GM23338 (cell line): ENCODE measurements around the gene SIL1. TPM values are rescaled to one million over a fixed set of nuclear protein-coding genes. Genes with fewer than 3 reads are reported as not detected.

Experiments used
- ATAC-seq: fragments of 200-7000 bp; cut with Tn5 transposase; 3 replicates; pipeline ENCODE4 v1.9.1; 2020
- DNase-seq: peaks from one replicate; pipeline ENCODE4 v3.0.0-alpha.2; 2015; ENCODE audit warnings: low spot score
- H2AFZ ChIP-seq: fragments of 200-600 bp; sonication (generic); 2 replicates; pipeline ENCODE4 v1.8.0; 2016; ENCODE audit warnings: antibody characterized with exemption, mild to moderate bottlenecking, moderate library complexity
- H3F3A ChIP-seq: fragments of 200-600 bp; sonication (generic); replicated peaks from 2 replicates; pipeline ENCODE4 v1.8.0; 2017; ENCODE audit warnings: antibody characterized with exemption, mixed run types, low read depth
- H3K27ac ChIP-seq: fragments of 200-600 bp; sonication (generic); 2 replicates; pipeline ENCODE4 v1.6.1; 2016; ENCODE audit warnings: low read depth
- H3K27me3 ChIP-seq: fragments of 200-600 bp; sonication (generic); 2 replicates; pipeline ENCODE4 v1.8.0; 2016; ENCODE audit warnings: mild to moderate bottlenecking, mixed run types, moderate library complexity; ENCODE audit not compliant: insufficient read depth
- H3K36me3 ChIP-seq: fragments of 200-600 bp; sonication (generic); 2 replicates; pipeline ENCODE4 v1.8.0; 2016; ENCODE audit warnings: mild to moderate bottlenecking; ENCODE audit not compliant: insufficient read depth
- H3K4me1 ChIP-seq: fragments of 200-600 bp; sonication (generic); 2 replicates; pipeline ENCODE4 v1.8.0; 2016; ENCODE audit warnings: mild to moderate bottlenecking, moderate library complexity; ENCODE audit not compliant: insufficient read depth
- H3K4me2 ChIP-seq: fragments of 200-600 bp; sonication (generic); 2 replicates; pipeline ENCODE4 v1.7.1; 2017; ENCODE audit warnings: mixed run types
- H3K4me3 ChIP-seq: fragments of 200-600 bp; sonication (generic); 2 replicates; pipeline ENCODE4 v1.6.1; 2016; ENCODE audit warnings: mixed run types
- H3K79me2 ChIP-seq: fragments of 200-600 bp; sonication (generic); replicated peaks from 2 replicates; pipeline ENCODE4 v1.8.0; 2017; ENCODE audit warnings: mild to moderate bottlenecking; ENCODE audit not compliant: insufficient read depth
- H3K9me2 ChIP-seq: fragments of 200-600 bp; sonication (generic); 2 replicates; pipeline ENCODE4 v1.8.0; 2017; ENCODE audit not compliant: insufficient read depth
- H4K20me1 ChIP-seq: fragments of 200-600 bp; sonication (generic); replicated peaks from 2 replicates; pipeline ENCODE4 v1.8.0; 2017; ENCODE audit warnings: mild to moderate bottlenecking; ENCODE audit not compliant: insufficient read depth
- H3K27ac Mint-ChIP-seq: 2 replicates; pipeline ENCODE4 v1.8.0; 2020; ENCODE audit warnings: inconsistent platforms, mild to moderate bottlenecking, moderate library complexity, mixed read lengths
- H3K27me3 Mint-ChIP-seq: 3 replicates; pipeline ENCODE4 v1.8.0; 2022; ENCODE audit warnings: low read depth, mild to moderate bottlenecking, moderate library complexity, mixed read lengths, inconsistent platforms; ENCODE audit not compliant: insufficient read depth, poor library complexity
- H3K36me3 Mint-ChIP-seq: 3 replicates; pipeline ENCODE4 v1.8.0; 2021; ENCODE audit warnings: low read depth, mild to moderate bottlenecking, inconsistent platforms, moderate library complexity, mixed read lengths
- H3K4me1 Mint-ChIP-seq: 3 replicates; pipeline ENCODE4 v1.8.0; 2020; ENCODE audit warnings: mild to moderate bottlenecking, inconsistent platforms, mixed read lengths
- H3K4me3 Mint-ChIP-seq: 3 replicates; pipeline ENCODE4 v1.8.0; 2021; ENCODE audit warnings: moderate library complexity, mild to moderate bottlenecking, inconsistent platforms, mixed read lengths
- H3K9me3 Mint-ChIP-seq: 3 replicates; pipeline ENCODE4 v1.8.0; 2020; ENCODE audit warnings: moderate library complexity, mild to moderate bottlenecking, inconsistent platforms, mixed read lengths
- CREB1 ChIP-seq: fragments of 250-450 bp; sonication (Bioruptor Pico); IDR thresholded peaks from 2 replicates; pipeline ENCODE4 v1.5.0; 2020; ENCODE audit warnings: low read depth, mild to moderate bottlenecking, moderate library complexity
- EZH2 ChIP-seq: fragments of 200-600 bp; sonication (generic); IDR thresholded peaks from one replicate; pipeline ENCODE4 v1.8.0; 2017; ENCODE audit warnings: antibody characterized with exemption, mild to moderate bottlenecking, low read depth; ENCODE audit not compliant: unreplicated experiment
- EZH2phosphoT487 ChIP-seq: fragments of 200-600 bp; sonication (generic); IDR thresholded peaks from one replicate; pipeline ENCODE4 v1.8.1; 2018; ENCODE audit warnings: antibody characterized with exemption; ENCODE audit not compliant: unreplicated experiment
- JUNB ChIP-seq: IDR thresholded peaks from one replicate; pipeline ENCODE4 v1.6.1; 2016; ENCODE audit warnings: antibody characterized with exemption; ENCODE audit not compliant: unreplicated experiment
- NANOG ChIP-seq: IDR thresholded peaks from 2 replicates; pipeline ENCODE4 v1.6.1; 2016; ENCODE audit warnings: antibody characterized with exemption, borderline replicate concordance
- POLR2AphosphoS5 ChIP-seq: IDR thresholded peaks from 2 replicates; pipeline ENCODE4 v1.6.1; 2016; ENCODE audit warnings: antibody characterized with exemption, low read depth
- STAT1 ChIP-seq: IDR thresholded peaks from one replicate; pipeline ENCODE4 v1.6.1; 2016; ENCODE audit warnings: antibody characterized with exemption; ENCODE audit not compliant: unreplicated experiment
- ZNF114 ChIP-seq: fragments of 250-450 bp; sonication (Bioruptor Pico); IDR thresholded peaks from 2 replicates; pipeline ENCODE4 v1.5.0; 2020; ENCODE audit warnings: mild to moderate bottlenecking, moderate library complexity
- ZNF331 ChIP-seq: fragments of 250-450 bp; sonication (Bioruptor Pico); IDR thresholded peaks from 2 replicates; pipeline ENCODE4 v1.5.0; 2020; ENCODE audit warnings: low read depth, mild to moderate bottlenecking, moderate library complexity
- polyA plus RNA-seq: library from polyadenylated mRNA; unstranded; fragments of >200 nt; fragmentation: Nextera tagmentation; extraction: Ambion mirVana; gene quantifications from 2 replicates; pipeline ENCODE4 v1.2.1, GENCODE V29; 2016
- total RNA-seq: library from RNA; depleted of rRNA; stranded (reverse); fragments of >200 nt; shearing (Covaris generic); gene quantifications from 2 replicates; pipeline ENCODE4 v1.2.3, GENCODE V29; 2014
- TF ChIP-seq, protein P1 (sequence below): IDR thresholded peaks from 2 replicates; pipeline ENCODE4 v1.6.1; 2016; ENCODE audit warnings: antibody characterized with exemption
- TF ChIP-seq, protein P2 (sequence below): IDR thresholded peaks from one replicate; pipeline ENCODE4 v1.6.1; 2018; ENCODE audit warnings: antibody characterized with exemption; ENCODE audit not compliant: unreplicated experiment
- TF ChIP-seq, protein P3 (sequence below): fragments of 250-450 bp; sonication (Bioruptor Pico); IDR thresholded peaks from 2 replicates; pipeline ENCODE4 v1.5.0; 2020; ENCODE audit warnings: mild to moderate bottlenecking, moderate library complexity
- TF ChIP-seq, protein P4 (sequence below), 2 experiments: fragments of 200-600 bp in 1 of 2; sonication (generic) in 1 of 2; conservative IDR thresholded peaks; 2 replicates each; pipeline versions ENCODE4 v1.5.1 to v1.6.1; 2016 to 2017; ENCODE audit warnings: antibody characterized with exemption in 2 of 2, low read depth in 2 of 2, mild to moderate bottlenecking in 2 of 2, moderate library complexity in 1 of 2

Gene SIL1
- total and polyA plus RNA-seq, 2 experiments from 2014 or later: 5.5 to 5.9 TPM

DNA sequence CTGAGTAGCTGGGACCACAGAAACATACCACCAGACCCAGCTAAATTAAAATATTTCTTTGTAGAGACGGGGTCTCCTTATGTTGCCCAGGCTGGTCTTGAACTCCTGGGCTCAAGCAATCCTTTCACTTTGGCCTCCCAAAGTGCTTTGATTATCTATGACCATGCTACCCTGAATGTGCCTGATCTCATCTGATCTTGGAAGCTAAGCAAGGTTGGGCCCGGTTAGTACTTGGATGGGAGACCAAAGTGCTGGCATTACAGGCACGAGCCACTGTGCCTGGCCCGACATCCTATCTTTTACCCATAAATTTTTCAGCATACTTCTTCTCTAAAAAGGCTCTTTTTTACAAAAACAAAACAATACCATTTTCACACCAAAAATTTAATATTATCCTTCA, 186.0 kb downstream of the SIL1 start:
- Histone ChIP-seq H3K27ac (no peak overlapping the region), H3K9me2 (no peaks in the 10 kb centered on the region), H3K4me2 (no peak overlapping the region), H2AFZ (no peak overlapping the region), H4K20me1 (no peaks in the 10 kb centered on the region), H3K27me3 (no peaks in the 10 kb centered on the region), H3K79me2 (no peaks in the 10 kb centered on the region), H3K36me3 (no peaks in the 10 kb centered on the region), H3F3A (no peaks in the 10 kb centered on the region), H3K4me1 (0 out of 2 replicates have a peak, but pooled peaks cover 3% of the 10 kb centered on the region), H3K4me3 (no peak overlapping the region)
- Mint-ChIP-seq H3K9me3 (peaks cover 6% of the 10 kb centered on the region), H3K4me1 (peaks cover 7% of the 10 kb centered on the region), H3K27me3 (no peaks in the 10 kb centered on the region), H3K4me3 (peak overlapping the region; percentile 84), H3K27ac (no peak overlapping the region), H3K36me3 (peaks cover 4% of the 10 kb centered on the region; the same call in 2 of the 3 replicates)
- TF ChIP-seq POLR2AphosphoS5 (no peak), STAT1 (no peak), CREB1 (CRISPR knock-in tag) (no peak), ZNF114 (CRISPR knock-in tag) (no peak), NANOG (no peak), ZNF331 (no peak), JUNB (no peak), EZH2phosphoT487 (no peak), EZH2 (no peak)
- TF ChIP-seq, protein P1, sequence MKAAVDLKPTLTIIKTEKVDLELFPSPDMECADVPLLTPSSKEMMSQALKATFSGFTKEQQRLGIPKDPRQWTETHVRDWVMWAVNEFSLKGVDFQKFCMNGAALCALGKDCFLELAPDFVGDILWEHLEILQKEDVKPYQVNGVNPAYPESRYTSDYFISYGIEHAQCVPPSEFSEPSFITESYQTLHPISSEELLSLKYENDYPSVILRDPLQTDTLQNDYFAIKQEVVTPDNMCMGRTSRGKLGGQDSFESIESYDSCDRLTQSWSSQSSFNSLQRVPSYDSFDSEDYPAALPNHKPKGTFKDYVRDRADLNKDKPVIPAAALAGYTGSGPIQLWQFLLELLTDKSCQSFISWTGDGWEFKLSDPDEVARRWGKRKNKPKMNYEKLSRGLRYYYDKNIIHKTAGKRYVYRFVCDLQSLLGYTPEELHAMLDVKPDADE: no peak
- TF ChIP-seq, protein P2, sequence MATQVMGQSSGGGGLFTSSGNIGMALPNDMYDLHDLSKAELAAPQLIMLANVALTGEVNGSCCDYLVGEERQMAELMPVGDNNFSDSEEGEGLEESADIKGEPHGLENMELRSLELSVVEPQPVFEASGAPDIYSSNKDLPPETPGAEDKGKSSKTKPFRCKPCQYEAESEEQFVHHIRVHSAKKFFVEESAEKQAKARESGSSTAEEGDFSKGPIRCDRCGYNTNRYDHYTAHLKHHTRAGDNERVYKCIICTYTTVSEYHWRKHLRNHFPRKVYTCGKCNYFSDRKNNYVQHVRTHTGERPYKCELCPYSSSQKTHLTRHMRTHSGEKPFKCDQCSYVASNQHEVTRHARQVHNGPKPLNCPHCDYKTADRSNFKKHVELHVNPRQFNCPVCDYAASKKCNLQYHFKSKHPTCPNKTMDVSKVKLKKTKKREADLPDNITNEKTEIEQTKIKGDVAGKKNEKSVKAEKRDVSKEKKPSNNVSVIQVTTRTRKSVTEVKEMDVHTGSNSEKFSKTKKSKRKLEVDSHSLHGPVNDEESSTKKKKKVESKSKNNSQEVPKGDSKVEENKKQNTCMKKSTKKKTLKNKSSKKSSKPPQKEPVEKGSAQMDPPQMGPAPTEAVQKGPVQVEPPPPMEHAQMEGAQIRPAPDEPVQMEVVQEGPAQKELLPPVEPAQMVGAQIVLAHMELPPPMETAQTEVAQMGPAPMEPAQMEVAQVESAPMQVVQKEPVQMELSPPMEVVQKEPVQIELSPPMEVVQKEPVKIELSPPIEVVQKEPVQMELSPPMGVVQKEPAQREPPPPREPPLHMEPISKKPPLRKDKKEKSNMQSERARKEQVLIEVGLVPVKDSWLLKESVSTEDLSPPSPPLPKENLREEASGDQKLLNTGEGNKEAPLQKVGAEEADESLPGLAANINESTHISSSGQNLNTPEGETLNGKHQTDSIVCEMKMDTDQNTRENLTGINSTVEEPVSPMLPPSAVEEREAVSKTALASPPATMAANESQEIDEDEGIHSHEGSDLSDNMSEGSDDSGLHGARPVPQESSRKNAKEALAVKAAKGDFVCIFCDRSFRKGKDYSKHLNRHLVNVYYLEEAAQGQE: no peak
- TF ChIP-seq, protein P3, sequence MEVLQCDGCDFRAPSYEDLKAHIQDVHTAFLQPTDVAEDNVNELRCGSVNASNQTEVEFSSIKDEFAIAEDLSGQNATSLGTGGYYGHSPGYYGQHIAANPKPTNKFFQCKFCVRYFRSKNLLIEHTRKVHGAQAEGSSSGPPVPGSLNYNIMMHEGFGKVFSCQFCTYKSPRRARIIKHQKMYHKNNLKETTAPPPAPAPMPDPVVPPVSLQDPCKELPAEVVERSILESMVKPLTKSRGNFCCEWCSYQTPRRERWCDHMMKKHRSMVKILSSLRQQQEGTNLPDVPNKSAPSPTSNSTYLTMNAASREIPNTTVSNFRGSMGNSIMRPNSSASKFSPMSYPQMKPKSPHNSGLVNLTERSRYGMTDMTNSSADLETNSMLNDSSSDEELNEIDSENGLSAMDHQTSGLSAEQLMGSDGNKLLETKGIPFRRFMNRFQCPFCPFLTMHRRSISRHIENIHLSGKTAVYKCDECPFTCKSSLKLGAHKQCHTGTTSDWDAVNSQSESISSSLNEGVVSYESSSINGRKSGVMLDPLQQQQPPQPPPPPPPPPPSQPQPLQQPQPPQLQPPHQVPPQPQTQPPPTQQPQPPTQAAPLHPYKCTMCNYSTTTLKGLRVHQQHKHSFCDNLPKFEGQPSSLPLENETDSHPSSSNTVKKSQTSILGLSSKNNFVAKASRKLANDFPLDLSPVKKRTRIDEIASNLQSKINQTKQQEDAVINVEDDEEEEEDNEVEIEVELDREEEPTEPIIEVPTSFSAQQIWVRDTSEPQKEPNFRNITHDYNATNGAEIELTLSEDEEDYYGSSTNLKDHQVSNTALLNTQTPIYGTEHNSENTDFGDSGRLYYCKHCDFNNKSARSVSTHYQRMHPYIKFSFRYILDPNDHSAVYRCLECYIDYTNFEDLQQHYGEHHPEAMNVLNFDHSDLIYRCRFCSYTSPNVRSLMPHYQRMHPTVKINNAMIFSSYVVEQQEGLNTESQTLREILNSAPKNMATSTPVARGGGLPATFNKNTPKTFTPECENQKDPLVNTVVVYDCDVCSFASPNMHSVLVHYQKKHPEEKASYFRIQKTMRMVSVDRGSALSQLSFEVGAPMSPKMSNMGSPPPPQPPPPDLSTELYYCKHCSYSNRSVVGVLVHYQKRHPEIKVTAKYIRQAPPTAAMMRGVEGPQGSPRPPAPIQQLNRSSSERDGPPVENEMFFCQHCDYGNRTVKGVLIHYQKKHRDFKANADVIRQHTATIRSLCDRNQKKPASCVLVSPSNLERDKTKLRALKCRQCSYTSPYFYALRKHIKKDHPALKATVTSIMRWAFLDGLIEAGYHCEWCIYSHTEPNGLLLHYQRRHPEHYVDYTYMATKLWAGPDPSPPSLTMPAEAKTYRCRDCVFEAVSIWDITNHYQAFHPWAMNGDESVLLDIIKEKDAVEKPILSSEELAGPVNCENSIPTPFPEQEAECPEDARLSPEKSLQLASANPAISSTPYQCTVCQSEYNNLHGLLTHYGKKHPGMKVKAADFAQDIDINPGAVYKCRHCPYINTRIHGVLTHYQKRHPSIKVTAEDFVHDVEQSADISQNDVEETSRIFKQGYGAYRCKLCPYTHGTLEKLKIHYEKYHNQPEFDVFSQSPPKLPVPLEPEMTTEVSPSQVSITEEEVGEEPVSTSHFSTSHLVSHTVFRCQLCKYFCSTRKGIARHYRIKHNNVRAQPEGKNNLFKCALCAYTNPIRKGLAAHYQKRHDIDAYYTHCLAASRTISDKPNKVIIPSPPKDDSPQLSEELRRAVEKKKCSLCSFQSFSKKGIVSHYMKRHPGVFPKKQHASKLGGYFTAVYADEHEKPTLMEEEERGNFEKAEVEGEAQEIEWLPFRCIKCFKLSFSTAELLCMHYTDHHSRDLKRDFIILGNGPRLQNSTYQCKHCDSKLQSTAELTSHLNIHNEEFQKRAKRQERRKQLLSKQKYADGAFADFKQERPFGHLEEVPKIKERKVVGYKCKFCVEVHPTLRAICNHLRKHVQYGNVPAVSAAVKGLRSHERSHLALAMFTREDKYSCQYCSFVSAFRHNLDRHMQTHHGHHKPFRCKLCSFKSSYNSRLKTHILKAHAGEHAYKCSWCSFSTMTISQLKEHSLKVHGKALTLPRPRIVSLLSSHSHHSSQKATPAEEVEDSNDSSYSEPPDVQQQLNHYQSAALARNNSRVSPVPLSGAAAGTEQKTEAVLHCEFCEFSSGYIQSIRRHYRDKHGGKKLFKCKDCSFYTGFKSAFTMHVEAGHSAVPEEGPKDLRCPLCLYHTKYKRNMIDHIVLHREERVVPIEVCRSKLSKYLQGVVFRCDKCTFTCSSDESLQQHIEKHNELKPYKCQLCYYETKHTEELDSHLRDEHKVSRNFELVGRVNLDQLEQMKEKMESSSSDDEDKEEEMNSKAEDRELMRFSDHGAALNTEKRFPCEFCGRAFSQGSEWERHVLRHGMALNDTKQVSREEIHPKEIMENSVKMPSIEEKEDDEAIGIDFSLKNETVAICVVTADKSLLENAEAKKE (CRISPR knock-in tag): no peak
- TF ChIP-seq, protein P4, sequence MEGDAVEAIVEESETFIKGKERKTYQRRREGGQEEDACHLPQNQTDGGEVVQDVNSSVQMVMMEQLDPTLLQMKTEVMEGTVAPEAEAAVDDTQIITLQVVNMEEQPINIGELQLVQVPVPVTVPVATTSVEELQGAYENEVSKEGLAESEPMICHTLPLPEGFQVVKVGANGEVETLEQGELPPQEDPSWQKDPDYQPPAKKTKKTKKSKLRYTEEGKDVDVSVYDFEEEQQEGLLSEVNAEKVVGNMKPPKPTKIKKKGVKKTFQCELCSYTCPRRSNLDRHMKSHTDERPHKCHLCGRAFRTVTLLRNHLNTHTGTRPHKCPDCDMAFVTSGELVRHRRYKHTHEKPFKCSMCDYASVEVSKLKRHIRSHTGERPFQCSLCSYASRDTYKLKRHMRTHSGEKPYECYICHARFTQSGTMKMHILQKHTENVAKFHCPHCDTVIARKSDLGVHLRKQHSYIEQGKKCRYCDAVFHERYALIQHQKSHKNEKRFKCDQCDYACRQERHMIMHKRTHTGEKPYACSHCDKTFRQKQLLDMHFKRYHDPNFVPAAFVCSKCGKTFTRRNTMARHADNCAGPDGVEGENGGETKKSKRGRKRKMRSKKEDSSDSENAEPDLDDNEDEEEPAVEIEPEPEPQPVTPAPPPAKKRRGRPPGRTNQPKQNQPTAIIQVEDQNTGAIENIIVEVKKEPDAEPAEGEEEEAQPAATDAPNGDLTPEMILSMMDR (conservative IDR thresholded peaks at IDR 0.05; ENCODE audit: low read depth in 2 of 2): no peak
- no peak; the same call in 2 of the 3 replicates for ATAC-seq
- DNase-seq: peak; percentile 20
